GM19099 (cell line): ENCODE measurements around the gene LRRC4B.

Source experiments
- POLR2A ChIP-seq: IDR thresholded peaks from 3 replicates; pipeline ENCODE4 v1.6.1; 2011; ENCODE audit warnings: low read depth; ENCODE audit not compliant: insufficient read length; ENCODE audit errors: extremely low read depth

LRRC4B gene

GRCh38 chr19:50492303-50493052 lies 75.8 kb downstream of the LRRC4B start:
- TF ChIP-seq POLR2A, result no peak

DNA sequence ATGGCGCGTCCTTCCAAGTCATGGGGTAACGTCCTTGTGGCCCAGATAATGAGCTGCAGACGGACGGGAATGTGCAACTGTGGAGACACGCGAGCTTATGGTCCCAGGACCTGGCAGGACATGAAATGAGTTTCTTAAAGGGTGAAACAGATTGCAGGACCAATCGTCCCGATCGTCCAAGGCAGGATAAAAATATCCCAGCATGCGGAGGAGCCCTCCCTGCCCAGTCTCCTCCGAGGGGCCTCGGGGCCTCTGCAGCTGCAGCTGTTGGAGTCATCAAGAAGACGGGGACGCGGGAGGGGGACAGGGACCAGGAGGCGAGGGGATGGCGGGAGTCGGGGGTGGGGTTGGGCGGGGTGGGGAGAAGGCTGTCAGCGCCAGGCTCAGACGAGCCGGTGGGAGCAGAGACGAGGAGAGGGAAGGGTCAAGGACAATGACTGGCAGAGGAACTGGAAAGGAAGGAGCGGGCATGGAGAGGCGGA lies 77.2 kb downstream of the LRRC4B start:
- no peak for TF ChIP-seq POLR2A

DNA sequence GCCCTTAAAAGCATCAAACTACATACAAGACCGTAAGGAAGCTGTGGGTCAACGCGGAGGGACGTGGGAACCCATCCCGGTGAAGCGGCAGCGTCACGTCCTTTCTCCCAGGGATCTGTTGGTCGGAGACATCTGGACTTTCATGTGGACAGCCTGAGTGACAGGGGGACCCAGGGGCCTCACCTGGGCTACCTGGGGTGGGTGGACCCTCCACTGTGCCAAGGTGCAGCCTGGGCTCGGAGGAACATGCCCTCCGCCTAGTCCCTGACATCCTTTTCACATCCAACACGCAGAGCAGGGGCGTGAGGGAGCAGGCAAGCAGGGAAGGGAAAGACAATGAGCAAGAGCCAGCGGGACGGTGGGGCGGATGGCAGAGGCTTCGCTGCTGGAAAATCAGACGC lies 77.8 kb downstream of the LRRC4B start:
- no peak for TF ChIP-seq POLR2A

GRCh38 chr19:50489461-50490011 lies 78.7 kb downstream of the LRRC4B start:
- no peak for TF ChIP-seq POLR2A

DNA sequence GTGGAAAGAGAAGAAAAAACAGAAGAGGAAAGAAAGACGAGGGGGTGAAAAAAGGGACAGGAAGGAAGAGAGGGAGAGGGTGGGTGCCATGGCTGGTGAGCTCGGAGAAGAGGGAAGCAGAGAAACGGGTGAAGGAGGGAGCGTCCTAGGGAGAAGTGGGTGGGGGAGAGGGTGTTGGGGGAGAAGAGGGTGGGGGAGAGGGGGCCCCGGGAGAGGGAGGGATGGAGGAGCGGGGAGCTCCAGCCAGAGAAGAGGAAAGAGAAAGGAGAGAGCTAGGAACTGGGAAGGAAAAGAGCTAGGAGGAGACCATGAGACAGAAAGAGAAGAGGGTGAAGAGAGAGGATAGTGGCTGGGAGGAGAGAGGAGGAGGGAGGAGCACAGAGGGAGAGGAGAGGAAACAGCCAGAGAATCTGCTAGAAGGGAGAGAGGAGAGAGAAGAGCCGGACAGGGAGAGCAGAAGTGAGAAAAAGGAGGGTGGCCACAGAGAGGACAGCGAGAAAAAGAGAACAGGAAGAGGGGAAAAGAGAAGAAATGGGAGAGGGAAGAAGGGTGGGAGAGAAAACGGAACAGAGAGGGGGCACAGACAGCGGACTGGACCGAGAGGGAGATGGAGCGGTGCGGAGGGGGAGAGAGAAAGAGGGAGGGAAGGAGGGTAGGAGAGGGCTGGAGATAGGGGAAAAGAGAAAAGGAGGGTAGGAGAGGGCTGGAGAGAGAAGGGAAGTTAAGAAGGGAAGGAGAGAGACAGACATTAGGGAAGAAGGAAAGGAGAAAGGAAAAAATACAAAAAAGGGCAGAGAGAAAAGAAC lies 79.6 kb downstream of the LRRC4B start:
- TF ChIP-seq POLR2A, result no peak

GRCh38 chr19:50486823-50487515 lies 81.3 kb downstream of the LRRC4B start:
- TF ChIP-seq POLR2A, result no peak

- TF ChIP-seq POLR2A, result no peak
Measured at GRCh38 chr19:50485284-50485955, 82.8 kb downstream of the LRRC4B start.

DNA sequence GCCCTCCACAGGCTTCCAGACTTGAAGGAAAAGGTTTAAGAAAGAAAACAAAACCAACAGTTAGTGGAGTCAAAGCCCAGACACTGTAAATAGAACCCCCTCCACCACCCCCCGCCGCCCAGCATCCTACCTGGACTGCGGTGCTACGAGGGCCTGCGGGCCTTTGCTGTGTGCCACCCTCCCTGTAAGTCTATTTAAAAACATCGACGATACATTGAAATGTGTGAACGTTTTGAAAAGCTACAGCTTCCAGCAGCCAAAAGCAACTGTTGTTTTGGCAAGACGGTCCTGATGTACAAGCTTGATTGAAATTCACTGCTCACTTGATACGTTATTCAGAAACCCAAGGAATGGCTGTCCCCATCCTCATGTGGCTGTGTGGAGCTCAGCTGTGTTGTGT lies 85.3 kb downstream of the LRRC4B start:
- TF ChIP-seq POLR2A, result no peak

DNA sequence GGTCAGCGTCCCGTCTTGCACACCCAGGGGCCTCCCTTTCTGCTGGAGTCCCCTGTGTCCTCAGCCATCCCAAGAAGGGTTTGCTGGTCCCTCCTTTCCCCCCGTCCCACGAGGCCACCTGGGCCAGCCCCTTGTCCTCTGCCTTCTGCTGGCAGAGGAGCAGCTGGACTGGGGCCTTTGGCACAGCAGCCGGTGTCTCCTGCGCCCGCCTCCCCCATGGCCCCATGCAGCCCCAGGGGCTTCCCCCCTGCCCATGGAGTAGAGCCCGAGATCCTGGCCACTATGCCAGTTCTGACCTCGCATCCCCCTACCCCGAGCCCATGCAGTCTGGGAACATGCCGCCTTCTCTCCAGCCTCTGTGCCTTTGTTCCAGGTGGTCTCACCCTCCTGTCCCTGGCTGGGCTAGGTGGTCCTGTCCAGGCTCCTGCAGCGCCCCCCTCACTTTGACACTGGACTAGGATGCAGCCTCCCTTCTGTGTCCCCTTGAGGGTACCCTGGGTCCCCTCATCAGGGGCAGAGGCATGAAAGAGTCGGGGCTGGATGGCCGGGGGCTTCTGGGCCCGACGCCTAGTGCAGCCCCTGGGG lies 85.9 kb downstream of the LRRC4B start:
- no peak for TF ChIP-seq POLR2A

- TF ChIP-seq POLR2A, result no peak
Measured at GRCh38 chr19:50481351-50482149, 86.7 kb downstream of the LRRC4B start.

GRCh38 chr19:50480281-50481111 lies 87.7 kb downstream of the LRRC4B start:
- TF ChIP-seq POLR2A, result no peak

GRCh38 chr19:50479761-50480251 lies 88.4 kb downstream of the LRRC4B start:
- no peak for TF ChIP-seq POLR2A
